ENCODE data around the gene EPAS1.
"Not testable (repeated sequence)": the region's sequence is repeated elsewhere in the genome, so short reads cannot be mapped to it uniquely, and the experiment has no call there.

Gene EPAS1

GRCh38 chr2:46381871-46382270, 84.7 kb downstream of the EPAS1 start:
- DNase-seq (ENCODE audit: low read depth in 1 of 2, low spot score in 1 of 2), result no peak

DNA sequence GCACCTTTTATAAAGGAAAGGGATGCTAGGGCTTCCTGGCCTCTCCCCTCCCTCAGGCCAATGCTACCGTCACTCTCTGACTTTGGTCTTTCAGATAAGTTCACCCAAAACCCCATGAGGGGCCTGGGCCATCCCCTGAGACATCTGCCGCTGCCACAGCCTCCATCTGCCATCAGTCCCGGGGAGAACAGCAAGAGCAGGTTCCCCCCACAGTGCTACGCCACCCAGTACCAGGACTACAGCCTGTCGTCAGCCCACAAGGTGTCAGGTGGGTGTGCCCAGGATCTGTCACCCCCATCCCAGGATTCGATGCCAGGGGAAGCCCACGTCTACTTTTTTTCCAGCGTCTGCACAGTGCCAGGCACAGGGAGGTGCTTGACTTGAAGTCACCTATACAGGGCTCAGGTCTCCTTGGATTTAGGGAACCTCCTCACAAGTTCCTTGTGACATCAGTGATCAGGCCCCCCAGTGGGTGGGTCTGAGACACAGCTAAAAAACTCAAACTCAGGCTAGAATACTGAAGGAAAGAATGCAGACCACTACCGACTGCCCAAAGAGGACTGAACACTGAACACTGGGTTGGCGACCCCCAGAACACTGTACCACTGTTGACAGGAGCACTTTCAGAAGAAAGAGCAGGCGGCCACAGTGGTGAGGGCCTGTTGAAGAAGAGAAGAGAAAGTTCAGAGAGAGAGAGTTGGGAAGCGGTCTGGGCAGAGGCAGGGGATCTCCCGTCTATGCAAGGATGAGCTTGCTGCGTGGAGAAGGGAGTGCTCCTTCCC, 85.3 kb downstream of the EPAS1 start:
- no peak for DNase-seq (ENCODE audit: low read depth in 1 of 2, low spot score in 1 of 2)

DNA sequence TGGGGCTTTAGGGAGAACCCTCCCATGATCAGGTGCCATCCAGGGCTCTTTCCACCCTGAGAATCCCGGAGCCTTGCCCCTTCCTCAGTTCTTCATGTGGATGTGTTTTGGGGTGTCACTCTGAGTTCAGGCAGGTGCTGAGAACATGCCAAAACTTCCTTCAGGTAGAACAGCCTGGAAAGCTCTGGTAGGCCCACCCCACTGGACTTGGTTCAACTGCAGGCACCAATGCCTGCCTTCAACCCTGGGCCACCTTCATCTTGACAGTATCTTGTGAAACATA, 85.8 kb downstream of the EPAS1 start:
- DNase-seq (ENCODE audit: low read depth in 1 of 2, low spot score in 1 of 2), result no peak

DNA sequence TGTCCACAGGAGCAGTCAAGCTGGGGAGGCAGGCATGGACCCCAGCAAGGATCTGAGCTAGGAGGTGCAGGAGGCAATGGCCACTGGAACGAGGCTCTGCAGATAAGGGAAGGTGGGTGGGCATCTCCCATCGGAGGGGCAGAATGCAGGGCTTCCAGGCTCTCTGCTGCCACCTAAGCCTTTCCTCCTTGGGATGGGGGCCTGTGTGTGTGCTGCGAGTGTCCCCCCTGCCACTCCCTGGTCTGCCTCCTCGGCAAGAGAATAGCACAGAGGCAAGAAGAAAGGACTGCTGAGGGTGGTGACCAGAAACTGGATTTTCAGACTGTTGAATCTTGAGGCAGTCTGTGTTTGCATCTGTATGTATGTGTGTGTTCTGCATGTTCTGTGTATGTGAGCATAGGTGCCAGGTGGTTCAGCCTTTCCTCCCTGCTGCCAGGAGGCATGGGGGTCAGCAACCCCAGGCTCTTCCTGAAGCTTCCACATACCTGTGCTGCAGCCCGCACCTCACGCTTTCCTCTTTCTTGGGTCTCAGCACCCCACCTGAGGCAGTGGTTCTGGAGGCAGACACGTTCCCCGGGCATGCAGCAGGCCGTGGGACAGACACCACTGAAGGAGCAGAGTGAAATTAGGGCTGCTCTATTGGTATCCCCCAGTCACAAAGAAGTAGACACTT, 86.7 kb downstream of the EPAS1 start:
- DNase-seq (ENCODE audit: low read depth in 1 of 2, low spot score in 1 of 2), result no peak

DNA sequence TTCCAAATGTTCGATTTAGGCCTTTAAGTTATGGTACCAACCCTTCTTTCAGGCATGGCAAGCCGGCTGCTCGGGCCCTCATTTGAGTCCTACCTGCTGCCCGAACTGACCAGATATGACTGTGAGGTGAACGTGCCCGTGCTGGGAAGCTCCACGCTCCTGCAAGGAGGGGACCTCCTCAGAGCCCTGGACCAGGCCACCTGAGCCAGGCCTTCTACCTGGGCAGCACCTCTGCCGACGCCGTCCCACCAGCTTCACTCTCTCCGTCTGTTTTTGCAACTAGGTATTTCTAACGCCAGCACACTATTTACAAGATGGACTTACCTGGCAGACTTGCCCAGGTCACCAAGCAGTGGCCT, 87.2 kb downstream of the EPAS1 start:
- DNase-seq (ENCODE audit: low read depth in 1 of 2, low spot score in 1 of 2), result no peak

DNA sequence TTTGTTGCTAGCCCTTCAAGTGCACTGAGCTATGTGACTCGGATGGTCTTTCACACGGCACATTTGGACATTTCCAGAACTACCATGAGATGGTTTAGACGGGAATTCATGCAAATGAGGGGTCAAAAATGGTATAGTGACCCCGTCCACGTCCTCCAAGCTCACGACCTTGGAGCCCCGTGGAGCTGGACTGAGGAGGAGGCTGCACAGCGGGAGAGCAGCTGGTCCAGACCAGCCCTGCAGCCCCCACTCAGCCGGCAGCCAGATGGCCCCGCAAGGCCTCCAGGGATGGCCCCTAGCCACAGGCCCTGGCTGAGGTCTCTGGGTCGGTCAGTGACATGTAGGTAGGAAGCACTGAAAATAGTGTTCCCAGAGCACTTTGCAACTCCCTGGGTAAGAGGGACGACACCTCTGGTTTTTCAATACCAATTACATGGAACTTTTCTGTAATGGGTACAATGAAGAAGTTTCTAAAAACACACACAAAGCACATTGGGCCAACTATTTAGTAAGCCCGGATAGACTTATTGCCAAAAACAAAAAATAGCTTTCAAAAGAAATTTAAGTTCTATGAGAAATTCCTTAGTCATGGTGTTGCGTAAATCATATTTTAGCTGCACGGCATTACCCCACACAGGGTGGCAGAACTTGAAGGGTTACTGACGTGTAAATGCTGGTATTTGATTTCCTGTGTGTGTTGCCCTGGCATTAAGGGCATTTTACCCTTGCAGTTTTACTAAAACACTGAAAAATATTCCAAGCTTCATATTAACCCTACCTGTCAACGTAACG, 88.8 kb downstream of the EPAS1 start:
- no peak for DNase-seq (ENCODE audit: low read depth in 1 of 2, low spot score in 1 of 2)

DNA sequence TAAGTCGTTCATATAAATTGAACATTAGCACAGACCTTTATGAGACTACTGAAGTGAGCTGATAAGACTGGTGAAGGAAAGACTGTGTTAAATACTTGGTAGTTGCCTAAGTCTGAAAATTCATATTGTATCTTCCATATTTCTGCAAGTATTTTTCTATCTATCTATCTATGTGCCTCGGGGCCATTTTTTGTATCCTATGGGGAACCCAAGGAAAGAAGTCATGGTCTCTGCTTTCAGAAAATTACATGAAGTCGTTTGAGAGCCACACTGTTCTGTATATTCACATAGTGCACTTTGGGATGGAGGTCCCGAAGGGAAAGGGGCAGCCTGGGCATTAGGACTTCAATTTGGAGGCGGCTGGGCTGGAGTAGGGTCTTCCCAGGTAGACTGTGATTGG, 89.6 kb downstream of the EPAS1 start:
- no peak for DNase-seq (ENCODE audit: low read depth in 1 of 2, low spot score in 1 of 2)

DNA sequence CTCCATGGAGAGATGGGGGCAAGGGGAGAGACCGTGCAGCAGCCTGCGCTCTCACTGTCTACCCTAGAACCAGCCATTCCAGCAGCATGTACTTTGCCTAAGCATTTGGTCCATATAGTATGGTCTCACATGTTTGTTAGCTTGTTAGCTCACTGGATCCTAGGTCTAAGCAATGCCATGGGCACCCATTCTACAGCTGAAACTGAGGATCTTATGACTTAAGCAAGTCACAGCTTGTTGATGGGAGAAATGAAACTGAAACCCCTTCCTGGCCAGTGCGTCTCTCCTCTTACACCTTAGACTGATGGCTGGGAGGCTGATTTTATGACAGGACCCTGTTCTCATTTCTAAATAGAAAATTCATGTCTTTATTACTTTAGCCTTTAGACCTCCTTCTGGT, 90.1 kb downstream of the EPAS1 start:
- no peak for DNase-seq (ENCODE audit: low read depth in 1 of 2, low spot score in 1 of 2)

GRCh38 chr2:46387886-46388515, 90.8 kb downstream of the EPAS1 start:
- DNase-seq (ENCODE audit: low read depth in 1 of 2, low spot score in 1 of 2), result no peak

GRCh38 chr2:46388881-46389280, 91.7 kb downstream of the EPAS1 start:
- DNase-seq (ENCODE audit: low read depth in 1 of 2, low spot score in 1 of 2), result no peak

GRCh38 chr2:46389417-46389916, 92.3 kb downstream of the EPAS1 start:
- no peak for DNase-seq (ENCODE audit: low read depth in 1 of 2, low spot score in 1 of 2)

DNA sequence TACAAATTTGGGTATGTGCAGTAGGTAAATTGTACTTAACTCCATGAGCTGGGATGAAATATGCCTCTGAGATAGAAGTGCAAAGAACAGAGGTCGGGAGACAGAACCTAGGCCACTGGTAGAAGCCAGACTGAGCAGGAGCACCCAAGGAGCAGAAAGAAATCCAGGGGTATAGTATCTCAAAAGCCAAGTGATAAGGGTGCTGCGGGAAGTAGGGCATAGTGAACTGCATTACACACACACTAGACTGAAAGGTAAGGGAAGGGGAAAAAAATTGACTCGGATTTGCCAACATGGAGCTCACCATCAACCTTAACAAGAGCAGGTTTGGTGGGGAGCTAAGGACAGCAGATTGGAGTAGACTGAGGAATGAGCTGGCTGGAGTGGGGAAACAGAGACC, 92.8 kb downstream of the EPAS1 start:
- DNase-seq (ENCODE audit: low read depth in 1 of 2, low spot score in 1 of 2), result no peak

DNA sequence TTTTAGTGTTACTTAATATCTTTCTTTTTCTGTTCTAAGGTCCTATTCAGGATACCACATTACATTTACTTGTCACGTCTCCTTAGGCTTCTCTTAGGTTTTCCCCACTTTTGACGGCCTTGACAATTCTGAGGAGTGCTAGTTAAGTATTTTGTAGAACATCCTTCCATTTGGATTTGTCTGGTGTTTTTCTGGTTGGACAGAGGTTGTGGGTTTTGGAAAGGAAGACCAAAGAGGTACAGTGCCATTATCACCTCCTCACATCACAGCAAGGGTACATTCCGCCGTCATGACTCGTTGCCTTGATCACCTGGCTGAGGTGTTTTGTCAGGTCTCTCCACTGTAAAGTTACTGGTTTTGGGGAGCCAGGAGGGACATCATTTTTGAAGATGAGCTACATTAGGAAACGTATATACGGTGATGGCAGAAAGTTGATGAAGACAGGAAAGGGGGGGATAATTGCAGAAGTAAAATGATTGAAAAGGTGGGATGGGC, 93.7 kb downstream of the EPAS1 start:
- no peak for DNase-seq (ENCODE audit: low read depth in 1 of 2, low spot score in 1 of 2)

GRCh38 chr2:46392561-46393346, 95.5 kb downstream of the EPAS1 start:
- DNase-seq (ENCODE audit: low read depth in 1 of 2, low spot score in 1 of 2), result no peak

- no peak for DNase-seq (ENCODE audit: low read depth in 1 of 2, low spot score in 1 of 2)
Measured at GRCh38 chr2:46393347-46393820, 96.2 kb downstream of the EPAS1 start.

DNA sequence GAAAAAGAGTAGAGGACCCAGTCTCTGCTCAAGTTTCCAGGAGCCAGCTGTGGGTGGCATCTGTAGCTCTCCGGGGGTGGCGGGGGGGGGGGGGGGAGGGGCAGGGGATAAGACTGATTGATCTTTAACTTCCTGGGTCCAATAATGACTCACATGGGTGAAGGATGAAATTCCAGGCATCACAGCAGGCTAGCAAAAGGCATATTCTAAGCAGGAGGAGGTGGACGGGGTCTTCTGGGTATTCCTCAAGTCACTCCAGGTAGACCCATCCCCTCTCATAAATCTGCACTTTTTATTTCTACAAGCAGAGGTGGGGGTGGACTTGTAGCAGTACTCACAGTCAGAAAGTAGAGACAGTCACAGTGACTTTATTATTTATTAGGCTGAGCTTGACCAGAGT, 96.7 kb downstream of the EPAS1 start:
- no peak for DNase-seq (ENCODE audit: low read depth in 1 of 2, low spot score in 1 of 2)

DNA sequence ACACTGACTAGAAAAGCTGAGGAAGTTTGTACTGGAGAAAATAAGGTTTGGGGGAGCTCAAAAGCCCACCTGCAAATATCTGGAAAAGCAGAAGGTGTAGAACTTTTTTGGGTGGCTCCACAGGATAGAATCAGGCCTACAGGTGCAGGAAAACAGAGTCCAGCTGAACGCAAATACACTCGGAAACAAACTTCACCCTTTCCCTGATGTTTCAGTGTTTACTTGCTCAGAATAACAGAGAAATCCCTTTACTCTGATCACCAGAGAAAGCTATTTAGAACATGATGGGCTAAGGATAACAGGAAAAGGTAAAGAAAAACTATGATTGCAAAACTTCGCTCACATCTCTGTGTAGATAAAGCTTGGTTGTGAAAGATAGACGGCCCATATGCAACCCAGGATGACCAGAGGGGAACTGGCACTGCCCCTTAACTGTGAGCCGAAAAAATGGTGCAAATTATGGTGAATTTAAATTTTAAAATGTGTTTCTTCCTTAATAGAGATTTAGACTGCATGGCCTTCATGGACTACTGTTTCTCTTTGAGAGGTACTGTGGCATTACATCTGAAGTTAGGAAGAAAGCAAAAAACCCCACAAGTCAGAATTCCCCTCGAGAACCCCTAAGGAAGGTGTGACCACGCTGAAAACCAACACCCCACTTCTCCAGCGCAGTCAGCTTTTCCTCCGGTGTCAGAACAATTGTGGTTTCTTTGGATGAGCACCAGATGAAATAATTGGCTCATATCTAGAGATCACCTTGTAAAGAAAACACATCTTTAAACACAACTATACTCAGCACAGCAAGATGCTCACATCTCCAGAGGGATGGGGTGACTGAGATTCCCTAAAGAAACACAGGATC, 97.7 kb downstream of the EPAS1 start:
- no peak for DNase-seq (ENCODE audit: low read depth in 1 of 2, low spot score in 1 of 2)

DNA sequence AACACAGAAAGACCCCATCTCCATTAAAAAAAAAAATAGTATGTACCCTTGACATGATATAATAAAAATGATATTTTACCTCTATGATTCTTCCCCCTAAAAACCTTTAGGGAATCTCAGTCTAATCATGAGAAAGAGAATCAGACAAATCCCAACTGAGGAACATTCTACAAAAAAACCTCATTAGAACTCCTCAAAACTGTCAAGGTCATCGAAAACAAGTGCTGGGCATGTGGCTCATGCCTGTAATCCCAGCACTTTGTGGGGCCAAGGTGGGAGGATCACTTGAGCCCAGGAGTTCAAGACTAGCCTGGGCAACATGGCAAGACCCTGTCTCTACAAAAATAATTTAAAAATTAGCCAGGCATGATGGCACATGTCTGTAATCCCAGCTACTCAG, 98.5 kb downstream of the EPAS1 start:
- DNase-seq (ENCODE audit: low read depth in 1 of 2, low spot score in 1 of 2), result not testable (repeated sequence)

- DNase-seq (ENCODE audit: low read depth in 1 of 2, low spot score in 1 of 2), result no peak
Measured at GRCh38 chr2:46400016-46400415, 102.8 kb downstream of the EPAS1 start.

GRCh38 chr2:46402874-46403273, 105.7 kb downstream of the EPAS1 start:
- no peak for DNase-seq (ENCODE audit: low read depth in 1 of 2, low spot score in 1 of 2)
